ENCODE data around the gene RPIA. TPM values are rescaled to one million over a fixed set of nuclear protein-coding genes. Genes with fewer than 3 reads are reported as not detected.

The RPIA gene
- total RNA-seq, 1 donor from 2014 or later, result 8.9 TPM

DNA sequence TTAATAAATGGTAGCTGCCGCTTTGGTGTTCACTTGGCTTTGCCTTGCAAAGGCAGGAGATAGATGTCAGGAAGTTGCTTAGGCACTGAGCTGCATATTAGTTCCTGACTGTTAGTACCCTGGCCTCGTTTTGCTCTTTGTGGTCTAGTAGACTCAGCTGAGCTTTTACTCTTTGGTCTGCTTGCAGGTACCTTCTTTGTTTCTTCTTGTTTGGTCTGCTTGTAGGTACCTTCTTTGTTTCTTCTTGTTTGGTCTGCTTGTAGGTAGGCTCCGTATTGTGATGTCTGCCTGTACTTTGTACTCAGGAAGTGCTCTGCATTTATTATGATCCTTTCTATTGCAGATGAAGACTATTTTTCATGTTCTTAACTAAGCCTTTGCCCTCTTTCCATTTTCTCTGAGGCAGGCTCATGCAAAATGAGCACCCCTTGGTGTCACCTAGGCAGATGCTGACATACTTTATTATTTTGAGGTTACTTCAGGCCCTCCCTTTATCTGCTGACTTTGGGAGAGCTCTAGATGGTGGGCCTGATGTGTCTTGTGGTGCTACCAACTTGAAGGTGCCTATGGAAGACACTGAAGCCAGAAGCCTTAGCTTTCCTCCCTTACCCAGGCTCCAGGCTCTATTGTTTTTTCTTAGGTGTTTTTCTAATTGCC is 6.0 kb downstream of the RPIA start:
- Histone ChIP-seq H3K36me3 (ENCODE audit: control insufficient read depth, insufficient read depth, low read length) (no peaks in the 10 kb centered on the region), H3K4me3 (ENCODE audit: low read depth, low read length) (no peak overlapping the region), H3K27me3 (ENCODE audit: control insufficient read depth, insufficient read depth, low read length) (no peaks in the 10 kb centered on the region)
- TF ChIP-seq, protein P1, sequence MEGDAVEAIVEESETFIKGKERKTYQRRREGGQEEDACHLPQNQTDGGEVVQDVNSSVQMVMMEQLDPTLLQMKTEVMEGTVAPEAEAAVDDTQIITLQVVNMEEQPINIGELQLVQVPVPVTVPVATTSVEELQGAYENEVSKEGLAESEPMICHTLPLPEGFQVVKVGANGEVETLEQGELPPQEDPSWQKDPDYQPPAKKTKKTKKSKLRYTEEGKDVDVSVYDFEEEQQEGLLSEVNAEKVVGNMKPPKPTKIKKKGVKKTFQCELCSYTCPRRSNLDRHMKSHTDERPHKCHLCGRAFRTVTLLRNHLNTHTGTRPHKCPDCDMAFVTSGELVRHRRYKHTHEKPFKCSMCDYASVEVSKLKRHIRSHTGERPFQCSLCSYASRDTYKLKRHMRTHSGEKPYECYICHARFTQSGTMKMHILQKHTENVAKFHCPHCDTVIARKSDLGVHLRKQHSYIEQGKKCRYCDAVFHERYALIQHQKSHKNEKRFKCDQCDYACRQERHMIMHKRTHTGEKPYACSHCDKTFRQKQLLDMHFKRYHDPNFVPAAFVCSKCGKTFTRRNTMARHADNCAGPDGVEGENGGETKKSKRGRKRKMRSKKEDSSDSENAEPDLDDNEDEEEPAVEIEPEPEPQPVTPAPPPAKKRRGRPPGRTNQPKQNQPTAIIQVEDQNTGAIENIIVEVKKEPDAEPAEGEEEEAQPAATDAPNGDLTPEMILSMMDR (IDR thresholded peaks at IDR 0.05; ENCODE audit: insufficient read depth, low read length, poor library complexity, severe bottlenecking), result no peak
- no peak for DNase-seq (ENCODE audit: low read depth)

DNA sequence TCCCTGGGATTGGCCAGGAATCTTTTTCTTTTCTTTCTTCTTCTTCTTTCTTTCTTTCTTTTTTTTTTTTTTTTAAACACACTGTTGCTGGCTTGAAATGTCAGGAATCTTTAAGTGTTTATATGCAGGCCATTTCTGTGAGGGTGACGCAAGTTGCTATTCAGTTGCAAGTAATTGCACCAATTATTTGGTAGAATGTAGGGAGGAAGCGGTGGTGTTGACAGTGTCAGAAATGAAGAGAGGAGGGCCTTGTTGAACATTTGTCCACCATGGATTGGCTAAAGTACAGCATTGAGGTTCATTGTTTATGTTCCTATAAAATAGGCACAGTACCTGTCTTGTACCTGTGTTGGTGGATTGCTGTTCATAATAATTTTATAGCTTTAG is 6.5 kb downstream of the RPIA start:
- H3K36me3 ChIP-seq (ENCODE audit: control insufficient read depth, insufficient read depth, low read length), result no peaks in the 10 kb centered on the region
- TF ChIP-seq, protein P1 (IDR thresholded peaks at IDR 0.05; ENCODE audit: insufficient read depth, low read length, poor library complexity, severe bottlenecking), result no peak

DNA sequence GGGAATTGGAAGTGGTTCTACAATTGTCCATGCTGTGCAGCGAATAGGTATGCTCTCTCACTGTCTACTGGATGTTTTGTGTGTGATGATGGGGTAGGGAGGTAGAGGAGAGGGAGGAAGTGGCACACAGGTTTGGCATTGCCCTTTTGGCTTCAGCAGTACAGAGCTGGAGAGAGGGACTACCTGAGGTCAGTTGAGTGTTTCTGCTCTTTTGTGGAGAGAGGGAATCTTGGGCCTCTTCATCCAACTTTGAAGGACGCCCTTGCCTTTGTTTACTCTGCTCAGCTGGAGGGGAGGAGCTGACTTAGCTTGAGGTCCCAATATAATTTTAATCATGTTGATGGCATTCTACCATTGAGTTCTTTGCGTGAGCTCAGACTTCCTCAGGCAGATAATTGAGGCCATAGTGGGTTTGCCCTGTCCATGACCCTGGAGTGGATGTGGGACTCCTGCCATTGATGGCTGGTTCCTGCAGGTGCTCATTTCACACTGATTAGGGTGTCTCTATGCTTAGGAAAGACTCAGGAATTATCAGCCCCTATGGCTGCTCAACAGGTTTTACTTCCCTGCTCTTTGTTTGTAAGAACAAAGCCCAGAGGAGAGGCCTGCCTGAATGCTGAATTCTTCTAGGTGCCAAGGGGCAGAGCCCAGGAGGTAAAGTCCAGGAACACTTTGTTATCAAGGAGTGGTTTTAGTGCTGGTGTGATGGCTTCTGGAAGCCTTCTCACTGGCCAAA is 7.2 kb downstream of the RPIA start:
- H3K27me3 ChIP-seq (ENCODE audit: control insufficient read depth, insufficient read depth, low read length), result no peaks in the 10 kb centered on the region
- TF ChIP-seq, protein P1 (IDR thresholded peaks at IDR 0.05; ENCODE audit: insufficient read depth, low read length, poor library complexity, severe bottlenecking), result no peak
- H3K4me3 ChIP-seq (ENCODE audit: low read depth, low read length), result no peak overlapping the region
- no peak for DNase-seq (ENCODE audit: low read depth)
- no peaks in the 10 kb centered on the region for H3K36me3 ChIP-seq (ENCODE audit: control insufficient read depth, insufficient read depth, low read length)

More for the DNA sequence above, 6.5 kb downstream of the RPIA start:
- H3K27me3 ChIP-seq (ENCODE audit: control insufficient read depth, insufficient read depth, low read length), result no peaks in the 10 kb centered on the region
- no peak for DNase-seq (ENCODE audit: low read depth)
- H3K4me3 ChIP-seq (ENCODE audit: low read depth, low read length), result no peak overlapping the region

DNA sequence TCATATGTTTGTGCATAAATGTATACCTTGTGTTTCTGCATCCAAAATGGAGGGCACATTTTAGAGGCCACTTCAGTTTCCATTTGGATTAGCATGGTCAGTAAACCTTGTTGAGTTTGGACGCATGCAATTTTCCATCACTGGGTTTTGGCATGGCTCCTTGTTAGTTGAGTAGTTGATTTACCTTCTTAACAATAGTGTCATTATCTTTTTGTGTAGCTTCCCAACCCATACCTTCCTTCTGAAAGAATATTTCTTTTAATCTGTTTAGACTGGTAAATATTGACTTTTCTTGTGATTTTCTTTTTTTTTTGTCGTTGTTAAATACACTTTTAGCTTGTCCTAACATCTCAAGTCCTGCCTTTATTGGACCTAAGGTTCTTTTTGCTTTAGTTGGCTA is 15.5 kb downstream of the RPIA start:
- no peak for DNase-seq (ENCODE audit: low read depth)
- TF ChIP-seq, protein P1 (IDR thresholded peaks at IDR 0.05; ENCODE audit: insufficient read depth, low read length, poor library complexity, severe bottlenecking), result no peak
- H3K4me3 ChIP-seq (ENCODE audit: low read depth, low read length), result no peak overlapping the region
- no peaks in the 10 kb centered on the region for H3K27me3 ChIP-seq (ENCODE audit: control insufficient read depth, insufficient read depth, low read length)
- H3K36me3 ChIP-seq (ENCODE audit: control insufficient read depth, insufficient read depth, low read length), result no peaks in the 10 kb centered on the region

DNA sequence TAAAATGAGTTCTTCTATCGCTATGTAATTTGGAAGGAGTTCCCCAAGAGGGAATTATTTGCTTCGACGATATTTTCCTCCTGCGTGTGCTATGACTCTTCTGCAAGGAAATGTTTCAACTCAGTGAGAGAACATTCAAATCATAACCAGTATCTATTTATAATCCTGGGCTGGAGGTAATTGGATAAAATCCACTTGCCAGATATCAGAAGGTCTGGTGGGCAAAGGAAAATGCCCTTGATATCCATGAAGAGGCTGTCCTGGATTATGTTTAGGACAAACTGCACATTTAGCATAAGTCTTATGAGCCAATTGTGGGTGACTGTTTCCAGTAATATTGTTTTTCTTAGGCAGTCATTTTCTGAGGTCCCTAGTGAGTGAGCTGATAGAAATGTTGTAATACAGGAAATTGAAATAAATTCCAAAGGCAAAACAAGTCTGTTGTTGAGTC is 17.7 kb downstream of the RPIA start:
- H3K27me3 ChIP-seq (ENCODE audit: control insufficient read depth, insufficient read depth, low read length), result no peaks in the 10 kb centered on the region
- H3K4me3 ChIP-seq (ENCODE audit: low read depth, low read length), result no peak overlapping the region
- no peaks in the 10 kb centered on the region for H3K36me3 ChIP-seq (ENCODE audit: control insufficient read depth, insufficient read depth, low read length)
- TF ChIP-seq, protein P1 (IDR thresholded peaks at IDR 0.05; ENCODE audit: insufficient read depth, low read length, poor library complexity, severe bottlenecking), result no peak
- no peak for DNase-seq (ENCODE audit: low read depth)

All from kidney epithelial cell (primary cell).